Measurements from ENCODE around the gene DZIP1.
"Not testable (repeated sequence)": the region's sequence is repeated elsewhere in the genome, so short reads cannot be mapped to it uniquely, and the experiment has no call there.

- not testable (repeated sequence) for TF ChIP-seq POLR2A (IDR thresholded peaks at IDR 0.05; ENCODE audit: low read length); GATA1 (IDR thresholded peaks at IDR 0.05; ENCODE audit: low read depth, low read length)
Measured at GRCh38 chr13:95565758-95566157, 78.7 kb downstream of the DZIP1 start.
